Fibroblast of lung (primary cell): Measurements from ENCODE around the gene IL11RA. TPM values are rescaled to one million over a fixed set of nuclear protein-coding genes. Genes with fewer than 3 reads are reported as not detected.

Experiments
- DNase-seq, 2 donors: peaks; one replicate each; pipeline versions ENCODE4 v3.0.0 to v3.0.0-alpha.2; 2010; ENCODE audit warnings: low read depth in 2 of 2
- H2AFZ ChIP-seq: 2 replicates; pipeline ENCODE4 v1.5.1; 2012; ENCODE audit warnings: low read length, control low read depth, inconsistent platforms
- H3K27ac ChIP-seq: 2 replicates; pipeline ENCODE4 v1.5.1; 2011; ENCODE audit warnings: low read length, control low read depth; ENCODE audit not compliant: insufficient read depth
- H3K27me3 ChIP-seq: 2 replicates; pipeline ENCODE4 v1.5.1; 2011; ENCODE audit warnings: mild to moderate bottlenecking, low read length; ENCODE audit not compliant: control insufficient read depth, insufficient read depth
- H3K36me3 ChIP-seq: 2 replicates; pipeline ENCODE4 v1.5.1; 2011; ENCODE audit warnings: low read length; ENCODE audit not compliant: control insufficient read depth, insufficient read depth
- H3K4me1 ChIP-seq: 2 replicates; pipeline ENCODE4 v1.5.1; 2011; ENCODE audit warnings: low read length; ENCODE audit not compliant: control insufficient read depth, insufficient read depth; ENCODE audit errors: extremely low read depth
- H3K4me2 ChIP-seq: 2 replicates; pipeline ENCODE4 v1.5.1; 2011; ENCODE audit warnings: low read length, control low read depth; ENCODE audit not compliant: insufficient read depth; ENCODE audit errors: extremely low read depth
- H3K4me3 ChIP-seq, 4 experiments: fragments of 200-600 bp in 1 of 4; sonication (generic) in 1 of 4; replicated peaks in 1 of 4; 2 replicates each; pipeline ENCODE4 v1.5.1; 2011 to 2016; ENCODE audit warnings: low read length in 4 of 4, low read depth in 3 of 4, mild to moderate bottlenecking in 3 of 4, control low read depth in 2 of 4, inconsistent platforms in 1 of 4, mixed read lengths in 1 of 4; ENCODE audit not compliant: insufficient read depth in 1 of 4; ENCODE audit errors: control extremely low read depth in 1 of 4
- H3K79me2 ChIP-seq: 2 replicates; pipeline ENCODE4 v1.5.1; 2012; ENCODE audit warnings: mild to moderate bottlenecking, low read length, inconsistent platforms; ENCODE audit not compliant: control insufficient read depth, insufficient read depth
- H3K9ac ChIP-seq: 2 replicates; pipeline ENCODE4 v1.5.1; 2011; ENCODE audit warnings: mild to moderate bottlenecking, low read length, control low read depth; ENCODE audit not compliant: insufficient read depth
- H3K9me3 ChIP-seq: 2 replicates; pipeline ENCODE4 v1.5.1; 2012; ENCODE audit warnings: low read depth, low read length; ENCODE audit not compliant: control insufficient read depth, insufficient read depth
- H4K20me1 ChIP-seq: 2 replicates; pipeline ENCODE4 v1.5.1; 2011; ENCODE audit warnings: low read length; ENCODE audit not compliant: control insufficient read depth, insufficient read depth; ENCODE audit errors: extremely low read depth
- CTCF ChIP-seq, 2 donors: IDR thresholded peaks in 1 of 2; conservative IDR thresholded peaks in 1 of 2; 1 replicate in 1 of 2; 2 replicates in 1 of 2; pipeline ENCODE4 v1.5.1; 2011 to 2012; ENCODE audit warnings: low read length in 2 of 2, control low read depth in 1 of 2, inconsistent platforms in 1 of 2, low read depth in 1 of 2, mild to moderate bottlenecking in 1 of 2
- EZH2 ChIP-seq: IDR thresholded peaks from 2 replicates; pipeline ENCODE4 v1.5.1; 2012; ENCODE audit warnings: low read length, control low read depth, mild to moderate bottlenecking; ENCODE audit errors: missing control alignments
- polyA plus RNA-seq, 2 donors: library from polyadenylated mRNA; depleted of rRNA in 1 of 2; stranded (reverse) in 1 of 2; unstranded in 1 of 2; fragments of >200 nt; gene quantifications; 2 replicates each; pipeline ENCODE4 v1.2.1, GENCODE V29; 2011 to 2012; ENCODE audit warnings: missing spikeins in 1 of 2
- total RNA-seq: library from RNA; depleted of rRNA; stranded (reverse); fragments of >200 nt; gene quantifications from 2 replicates; pipeline ENCODE4 v1.2.1, GENCODE V29; 2014

The IL11RA gene
- total and polyA plus RNA-seq, 2 donors (not counting 1 experiment from before 2014, with no cell fraction given): 5.0 to 6.9 TPM

GRCh38 chr9:34656992-34657391, 5.0 kb downstream of the IL11RA start:
- TF ChIP-seq CTCF (conservative IDR thresholded peaks at IDR 0.05 in 1 of 2, IDR thresholded peaks at IDR 0.05 in 1 of 2; ENCODE audit: low read depth in 1 of 2, low read length in 2 of 2): no peak
- no peak for TF ChIP-seq EZH2
- H2AFZ ChIP-seq: no peak overlapping the region
- H3K27me3 ChIP-seq: no peaks in the 10 kb centered on the region
- H3K9ac ChIP-seq: no peak overlapping the region
- H3K36me3 ChIP-seq: no peaks in the 10 kb centered on the region
- DNase-seq: no peak
- H3K4me3 ChIP-seq: no peak overlapping the region
- H3K27ac ChIP-seq: no peak overlapping the region
- H3K79me2 ChIP-seq: no peaks in the 10 kb centered on the region
- H3K4me1 ChIP-seq: peaks cover 21% of the 10 kb centered on the region
- H3K9me3 ChIP-seq: no peaks in the 10 kb centered on the region
- H3K4me2 ChIP-seq: no peak overlapping the region
- no peaks in the 10 kb centered on the region for H4K20me1 ChIP-seq

GRCh38 chr9:34658461-34658860, 6.5 kb downstream of the IL11RA start:
- no peaks in the 10 kb centered on the region for H3K79me2 ChIP-seq
- no peak for DNase-seq
- H2AFZ ChIP-seq: no peak overlapping the region
- no peak for TF ChIP-seq EZH2
- TF ChIP-seq CTCF (conservative IDR thresholded peaks at IDR 0.05 in 1 of 2, IDR thresholded peaks at IDR 0.05 in 1 of 2; ENCODE audit: low read depth in 1 of 2, low read length in 2 of 2): no peak
- no peaks in the 10 kb centered on the region for H3K27me3 ChIP-seq
- no peak overlapping the region for H3K9ac ChIP-seq
- no peaks in the 10 kb centered on the region for H3K9me3 ChIP-seq
- no peaks in the 10 kb centered on the region for H3K36me3 ChIP-seq
- no peak overlapping the region for H3K27ac ChIP-seq
- H4K20me1 ChIP-seq: no peaks in the 10 kb centered on the region
- no peak overlapping the region for H3K4me3 ChIP-seq
- no peak overlapping the region for H3K4me2 ChIP-seq
- H3K4me1 ChIP-seq: peaks cover 9% of the 10 kb centered on the region

DNA sequence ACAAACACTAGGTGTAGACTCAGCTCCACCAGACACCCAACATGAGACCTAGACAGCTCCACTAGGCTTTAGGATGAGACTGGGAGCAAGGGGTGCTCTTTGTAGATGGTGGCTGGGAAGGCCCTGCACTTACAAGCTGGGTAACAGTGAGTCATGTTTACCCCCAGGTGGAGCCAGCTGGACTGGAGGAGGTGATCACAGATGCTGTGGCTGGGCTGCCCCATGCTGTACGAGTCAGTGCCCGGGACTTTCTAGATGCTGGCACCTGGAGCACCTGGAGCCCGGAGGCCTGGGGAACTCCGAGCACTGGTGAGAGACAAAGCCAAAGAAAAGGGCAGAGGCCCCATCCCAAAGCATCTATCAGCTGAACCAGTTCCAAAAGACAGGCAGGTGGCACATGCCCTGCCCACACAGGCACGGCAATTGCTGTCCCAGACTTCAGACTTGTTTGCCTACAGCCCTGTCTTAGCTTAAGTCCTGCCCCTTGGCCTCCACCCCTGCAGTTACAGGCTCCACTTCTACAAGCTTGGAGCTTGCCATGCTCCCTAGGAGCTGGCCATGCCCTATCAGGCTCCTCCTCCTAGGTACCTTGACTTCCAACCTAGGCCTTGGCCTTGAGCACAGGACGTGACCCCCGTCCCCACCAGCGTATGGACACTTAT, 7.7 kb downstream of the IL11RA start:
- Histone ChIP-seq H3K4me2 (no peak overlapping the region), H2AFZ (no peak overlapping the region), H3K4me1 (peaks cover 4% of the 10 kb centered on the region), H3K9me3 (no peaks in the 10 kb centered on the region), H3K79me2 (no peaks in the 10 kb centered on the region), H3K27me3 (no peaks in the 10 kb centered on the region), H3K9ac (no peak overlapping the region), H3K36me3 (no peaks in the 10 kb centered on the region), H3K4me3 (no peak overlapping the region), H3K27ac (no peak overlapping the region), H4K20me1 (no peaks in the 10 kb centered on the region)
- DNase-seq: no peak
- TF ChIP-seq CTCF (conservative IDR thresholded peaks at IDR 0.05 in 1 of 2, IDR thresholded peaks at IDR 0.05 in 1 of 2; ENCODE audit: low read depth in 1 of 2, low read length in 2 of 2) (no peak), EZH2 (no peak)
